Transverse colon (tissue), 4 donors: ENCODE measurements around the gene BTNL2. TPM values are rescaled to one million over a fixed set of nuclear protein-coding genes. Genes with fewer than 3 reads are reported as not detected.
"Not testable (repeated sequence)": the region's sequence is repeated elsewhere in the genome, so short reads cannot be mapped to it uniquely, and the experiment has no call there.

Source experiments
- DNase-seq: peaks from one replicate; pipeline ENCODE4 v3.0.0-alpha.2; 2019
- H3K27ac ChIP-seq, 4 donors: fragments of 200-600 bp; sonication (generic); 2 replicates each; pipeline ENCODE4 v1.5.1; 2016 to 2018; ENCODE audit warnings: inconsistent platforms in 4 of 4
- H3K27me3 ChIP-seq: fragments of 200-600 bp; sonication (generic); 2 replicates; pipeline ENCODE4 v1.5.1; 2017; ENCODE audit warnings: inconsistent platforms
- H3K36me3 ChIP-seq, 4 donors: fragments of 200-600 bp; sonication (generic); 2 replicates each; pipeline ENCODE4 v1.5.1; 2017 to 2019; ENCODE audit warnings: inconsistent platforms in 4 of 4
- H3K4me1 ChIP-seq, 4 donors: fragments of 200-600 bp; sonication (generic); 2 replicates each; pipeline ENCODE4 v1.5.1; 2017 to 2020; ENCODE audit warnings: inconsistent platforms in 4 of 4
- H3K4me3 ChIP-seq, 4 donors: fragments of 200-600 bp; sonication (generic); 1 replicate in 1 of 4; 2 replicates in 3 of 4; pipeline versions ENCODE4 v1.5.1 to v1.6.1; 2017 to 2019; ENCODE audit warnings: inconsistent platforms in 4 of 4
- H3K9me3 ChIP-seq, 2 donors: fragments of 200-600 bp; sonication (generic); 2 replicates each; pipeline ENCODE4 v1.5.1; 2017 to 2019; ENCODE audit warnings: inconsistent platforms in 2 of 2
- EP300 ChIP-seq: sonication (generic); formaldehyde crosslinking; IDR thresholded peaks from one replicate; pipeline ENCODE4 v1.6.1; 2017; ENCODE audit warnings: antibody characterized with exemption, low read depth
- POLR2A ChIP-seq: fragments of 450-650 bp; IDR thresholded peaks from one replicate; pipeline ENCODE4 v1.6.1; 2016; ENCODE audit warnings: antibody characterized with exemption, mild to moderate bottlenecking, moderate library complexity
- POLR2AphosphoS5 ChIP-seq, 3 donors: sonication (generic); formaldehyde crosslinking; IDR thresholded peaks; one replicate each; pipeline ENCODE4 v1.6.1; 2016; ENCODE audit warnings: antibody characterized with exemption in 3 of 3
- WGBS, 2 donors: methylation state at CpG; one replicate each; pipeline ENCODE4 v1.1.5; 2018; ENCODE audit warnings: low coverage in 1 of 2; 5-methylcytosine and 5-hydroxymethylcytosine counted together
- in situ Hi-C, 4 donors: fragments of 200-750 bp; cut with MboI; loops; one replicate each; pipeline versions ENCODE4 v1.15.0 to v1.15.1; 2017; ENCODE audit warnings: low sequenced_read_pairs in 3 of 4, low pct_ligation_motif_present in 1 of 4, low pct_unique_long_range_greater_than_20kb in 1 of 4
- intact Hi-C: fragments of 100-400 bp; cut with DNase I; formaldehyde crosslinking; loops from one replicate; pipeline ENCODE4 v1.15.1; 2023; ENCODE audit warnings: low total_unique reads
- small RNA-seq, 4 donors: library from RNA; depleted of rRNA; stranded (forward); fragments of <200 nt; gene quantifications; one replicate each; pipeline ENCODE3, GENCODE V24; 2016
- total RNA-seq, 4 donors: library from RNA; depleted of rRNA; stranded (reverse); fragments of >200 nt; gene quantifications; one replicate each; pipeline ENCODE4 v1.1.0, GENCODE V29; 2016
- TF ChIP-seq, protein P1 (sequence below), 5 experiments: fragments of 200-600 bp in 3 of 5; fragments of 450-650 bp in 2 of 5; sonication (generic) in 3 of 5; IDR thresholded peaks; 1 replicate in 2 of 5; 2 replicates in 3 of 5; pipeline ENCODE4 v1.5.1; 2016 to 2017; ENCODE audit warnings: antibody characterized with exemption in 5 of 5, inconsistent platforms in 3 of 5, mild to moderate bottlenecking in 2 of 5, moderate library complexity in 1 of 5

The BTNL2 gene
- total RNA-seq, 4 donors from 2014 or later = not detected

DNA sequence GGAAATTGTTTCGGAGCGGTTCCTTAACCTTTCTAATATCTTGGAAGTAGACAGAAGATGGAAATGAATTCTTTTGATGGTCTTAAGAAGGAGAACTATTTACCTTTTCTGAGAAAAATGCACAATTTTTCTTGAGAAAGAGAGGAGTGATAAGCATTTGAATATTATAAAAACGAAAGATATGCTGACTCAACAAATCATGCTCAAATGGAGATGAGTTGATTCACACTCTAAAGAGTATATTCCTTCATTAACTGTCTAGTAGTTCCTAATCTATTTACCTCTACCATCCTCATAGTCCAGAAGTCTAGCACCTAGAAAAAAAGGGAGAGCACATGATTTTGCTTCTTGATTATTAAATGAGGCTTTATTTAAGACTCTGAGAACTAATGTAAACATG lies 39.3 kb downstream of the BTNL2 start:
- Histone ChIP-seq H3K4me3 (no peak overlapping the region), H3K27me3 (no peaks in the 10 kb centered on the region), H3K4me1 (no peaks in the 10 kb centered on the region), H3K27ac (no peak overlapping the region), H3K9me3 (no peaks in the 10 kb centered on the region), H3K36me3 (no peaks in the 10 kb centered on the region)
- TF ChIP-seq POLR2A = no peak
- TF ChIP-seq EP300 = no peak
- TF ChIP-seq, protein P1, sequence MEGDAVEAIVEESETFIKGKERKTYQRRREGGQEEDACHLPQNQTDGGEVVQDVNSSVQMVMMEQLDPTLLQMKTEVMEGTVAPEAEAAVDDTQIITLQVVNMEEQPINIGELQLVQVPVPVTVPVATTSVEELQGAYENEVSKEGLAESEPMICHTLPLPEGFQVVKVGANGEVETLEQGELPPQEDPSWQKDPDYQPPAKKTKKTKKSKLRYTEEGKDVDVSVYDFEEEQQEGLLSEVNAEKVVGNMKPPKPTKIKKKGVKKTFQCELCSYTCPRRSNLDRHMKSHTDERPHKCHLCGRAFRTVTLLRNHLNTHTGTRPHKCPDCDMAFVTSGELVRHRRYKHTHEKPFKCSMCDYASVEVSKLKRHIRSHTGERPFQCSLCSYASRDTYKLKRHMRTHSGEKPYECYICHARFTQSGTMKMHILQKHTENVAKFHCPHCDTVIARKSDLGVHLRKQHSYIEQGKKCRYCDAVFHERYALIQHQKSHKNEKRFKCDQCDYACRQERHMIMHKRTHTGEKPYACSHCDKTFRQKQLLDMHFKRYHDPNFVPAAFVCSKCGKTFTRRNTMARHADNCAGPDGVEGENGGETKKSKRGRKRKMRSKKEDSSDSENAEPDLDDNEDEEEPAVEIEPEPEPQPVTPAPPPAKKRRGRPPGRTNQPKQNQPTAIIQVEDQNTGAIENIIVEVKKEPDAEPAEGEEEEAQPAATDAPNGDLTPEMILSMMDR (IDR thresholded peaks at IDR 0.05) = no peak
- no peak for TF ChIP-seq POLR2AphosphoS5 (IDR thresholded peaks at IDR 0.05)
- intact Hi-C loops = no loop called here
- 91 to 96% methylated on average over 3 of the region's 3 CpGs for WGBS, 2 donors
- DNase-seq = no peak
- in situ Hi-C loops = no loop called here

DNA sequence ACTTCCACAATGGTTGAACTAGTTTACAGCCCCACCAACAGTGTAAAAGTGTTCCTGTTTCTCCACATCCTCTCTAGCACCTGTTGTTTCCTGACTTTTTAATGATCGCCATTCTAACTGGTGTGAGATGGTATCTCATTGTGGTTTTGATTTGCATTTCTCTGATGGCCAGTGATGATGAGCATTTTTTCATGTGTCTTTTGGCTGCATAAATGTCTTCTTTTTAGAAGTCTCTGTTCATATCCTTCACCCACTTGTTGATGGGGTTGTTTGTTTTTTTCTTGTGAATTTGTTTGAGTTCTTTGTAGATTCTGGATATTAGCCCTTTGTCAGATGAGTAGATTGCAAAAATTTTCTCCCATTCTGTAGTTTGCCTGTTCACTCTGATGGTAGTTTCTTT lies 47.8 kb downstream of the BTNL2 start:
- intact Hi-C loops, H3K27me3 ChIP-seq, H3K4me3 ChIP-seq, H3K36me3 ChIP-seq, H3K27ac ChIP-seq, DNase-seq, in situ Hi-C loops, H3K4me1 ChIP-seq, H3K9me3 ChIP-seq: not testable (repeated sequence)
- WGBS, 2 donors = 43% methylated on average over 1 of the region's 1 CpG; no CpG with 5 or more reads in 1 of the 2 donors

DNA sequence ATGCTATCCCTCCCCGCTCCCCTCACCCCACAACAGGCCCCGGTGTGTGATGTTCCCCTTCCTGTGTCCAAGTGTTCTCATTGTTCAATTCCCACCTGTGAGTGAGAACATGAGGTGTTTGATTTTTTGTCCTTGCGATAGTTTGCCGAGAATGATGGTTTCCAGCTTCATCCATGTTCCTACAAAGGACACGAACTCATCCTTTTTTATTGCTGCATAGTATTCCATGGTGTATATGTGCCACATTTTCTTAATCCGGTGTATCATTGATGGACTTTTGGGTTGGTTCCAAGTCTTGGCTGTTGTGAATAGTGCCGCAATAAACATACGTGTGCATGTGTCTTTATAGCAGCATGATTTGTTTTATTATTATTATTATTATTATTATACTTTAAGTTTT lies 48.4 kb downstream of the BTNL2 start:
- H3K36me3 ChIP-seq, H3K27me3 ChIP-seq, H3K27ac ChIP-seq, H3K4me1 ChIP-seq, H3K4me3 ChIP-seq, DNase-seq, H3K9me3 ChIP-seq, intact Hi-C loops, in situ Hi-C loops: not testable (repeated sequence)
- WGBS, 2 donors = 72 to 83% methylated on average over 7 to 8 of the region's 8 CpGs

DNA sequence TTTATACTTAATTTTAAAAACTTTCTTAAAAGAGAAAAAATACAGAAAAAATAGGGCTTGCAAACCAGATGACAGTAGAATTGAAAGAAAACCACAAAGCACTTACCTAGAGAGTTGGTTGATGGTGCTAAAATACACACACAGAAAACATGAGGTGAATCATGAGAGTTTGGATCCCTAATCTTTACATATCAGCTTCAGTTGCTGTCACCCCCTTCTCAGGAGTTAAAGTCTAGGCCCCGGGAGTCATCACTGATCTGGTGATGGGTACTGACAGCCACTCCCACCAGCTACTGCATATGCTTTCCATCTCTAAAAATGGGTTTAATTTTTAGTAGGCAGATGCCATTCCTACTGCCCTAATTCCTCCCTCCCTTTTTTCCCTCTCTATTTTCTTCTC lies 52.0 kb downstream of the BTNL2 start:
- TF ChIP-seq POLR2A (no peak), POLR2AphosphoS5 (IDR thresholded peaks at IDR 0.05) (no peak), EP300 (no peak)
- TF ChIP-seq, protein P1 (IDR thresholded peaks at IDR 0.05) = no peak
- in situ Hi-C loops (no loop called here), intact Hi-C loops (no loop called here)
- Histone ChIP-seq H3K27ac (no peak overlapping the region), H3K4me3 (no peak overlapping the region), H3K4me1 (no peaks in the 10 kb centered on the region), H3K9me3 (no peaks in the 10 kb centered on the region), H3K36me3 (no peaks in the 10 kb centered on the region), H3K27me3 (no peaks in the 10 kb centered on the region)
- 62 to 86% methylated on average over 1 of the region's 1 CpG for WGBS, 2 donors
- no peak for DNase-seq

DNA sequence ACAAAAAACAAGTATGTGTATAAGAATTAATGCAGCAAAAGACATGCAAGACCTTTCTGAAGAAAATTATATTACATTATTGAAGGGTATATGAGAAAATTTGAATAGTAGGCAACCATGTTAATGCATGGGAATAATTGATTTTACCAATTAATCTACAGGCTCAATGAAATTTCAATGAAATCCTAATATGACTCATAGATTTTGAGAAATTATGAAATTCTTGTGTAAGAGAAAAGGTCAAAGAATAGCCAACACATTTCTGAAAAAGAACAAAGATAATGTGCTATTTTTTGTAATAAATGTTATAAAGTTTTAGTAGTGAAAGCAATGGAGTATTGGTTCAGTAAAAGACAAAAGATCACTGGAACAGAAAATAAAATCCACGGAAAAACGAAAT lies 53.6 kb downstream of the BTNL2 start:
- no peak for TF ChIP-seq POLR2AphosphoS5 (IDR thresholded peaks at IDR 0.05)
- TF ChIP-seq, protein P1 (IDR thresholded peaks at IDR 0.05) = no peak
- TF ChIP-seq POLR2A = no peak
- TF ChIP-seq EP300 = no peak
- no peaks in the 10 kb centered on the region for H3K27me3 ChIP-seq
- H3K36me3 ChIP-seq = no peaks in the 10 kb centered on the region
- no peaks in the 10 kb centered on the region for H3K4me1 ChIP-seq
- WGBS, 2 donors = 77 to 91% methylated on average over 2 of the region's 2 CpGs
- H3K4me3 ChIP-seq = no peak overlapping the region
- DNase-seq = no peak
- intact Hi-C loops (no loop called here), in situ Hi-C loops (no loop called here)
- H3K9me3 ChIP-seq = no peaks in the 10 kb centered on the region
- no peak overlapping the region for H3K27ac ChIP-seq

Small RNA genes lying within 50 kb of the gene (small RNA-seq; reads per million reads assigned to genes)
- gene RNU6-603P = 0 reads per million in 4 donors

Other genes starting within 250 kb of the BTNL2 start
- gene EGFL8, start 242.6 kb downstream of the BTNL2 start, total RNA-seq = 10 to 100 TPM in 3 of 4 donors, 1 to 10 TPM in 1; 2.6 to 79.4 (median 16.2) TPM
- 10 to 100 TPM; 17.9 to 67.2 (median 50.1) TPM for gene AGPAT1, start 231.1 kb downstream of the BTNL2 start, total RNA-seq
- gene RNF5, start 228.8 kb downstream of the BTNL2 start, total RNA-seq = 100 to 1,000 TPM in 3 of 4 donors, 10 to 100 TPM in 1; 36.0 to 212 (median 120) TPM
- gene AGER, start 222.9 kb downstream of the BTNL2 start, total RNA-seq = 1 to 10 TPM; 1.1 to 9.0 (median 2.7) TPM
- gene PBX2, start 217.0 kb downstream of the BTNL2 start, total RNA-seq = 10 to 100 TPM; 34.4 to 87.5 (median 41.3) TPM
- 1 to 10 TPM in 3 of 4 donors, under 1 TPM in 1; 1.00 to 8.6 (median 6.7) TPM for gene GPSM3, start 214.5 kb downstream of the BTNL2 start, total RNA-seq
- gene NOTCH4, start 183.1 kb downstream of the BTNL2 start, total RNA-seq = 10 to 100 TPM in 2 of 4 donors, 1 to 10 TPM in 2; 2.6 to 24.3 (median 9.6) TPM
- gene TSBP1, start 35.3 kb downstream of the BTNL2 start, total RNA-seq = not detected
- 100 to 1,000 TPM in 2 of 4 donors, 10 to 100 TPM in 2; 37.0 to 202 (median 132) TPM for gene HLA-DRA, start 32.7 kb upstream of the BTNL2 start, total RNA-seq
- 1 to 10 TPM in 3 of 4 donors, not detected in 1; 1.5 to 7.8 (median 5.2) TPM for gene HLA-DRB5, start 123.1 kb upstream of the BTNL2 start, total RNA-seq
- gene HLA-DRB1, start 182.7 kb upstream of the BTNL2 start, total RNA-seq = 10 to 100 TPM in 3 of 4 donors, 1 to 10 TPM in 1; 7.9 to 23.8 (median 12.6) TPM
- gene HLA-DQA1, start 230.2 kb upstream of the BTNL2 start, total RNA-seq = 1 to 10 TPM in 2 of 4 donors, under 1 TPM in 1, not detected in 1; 0.41 to 4.5 (median 3.2) TPM